GM12878 (cell line): ENCODE measurements around the gene APLP2. TPM values are rescaled to one million over a fixed set of nuclear protein-coding genes. Genes with fewer than 3 reads are reported as not detected.

ENCODE experiments used
- ATAC-seq: fragments of 200-7000 bp; cut with Tn5 transposase; 3 replicates; pipeline ENCODE4 v1.9.1; 2020; ENCODE audit warnings: mild to moderate bottlenecking, moderate library complexity
- BruUV-seq: library from RNA; stranded (reverse); fragments of 400-500 nt; replicated peaks from 2 replicates; lab custom pipeline; 2021; lab: Mats Ljungman, UMichigan
- CTCF ChIA-PET: fragments of 300-600 bp; sonication (Branson Sonifier 250); formaldehyde crosslinking; extraction: SDS; loops from one replicate; lab custom pipeline; 2021; ENCODE audit warnings: inconsistent platforms; lab: Yijun Ruan, JAX
- POLR2A ChIA-PET: fragments of 350-600 bp; formaldehyde crosslinking; extraction: SDS; loops from one replicate; lab custom pipeline; 2021; ENCODE audit warnings: inconsistent platforms; lab: Charles Lee
- RAD21 ChIA-PET: fragments of 300-600 bp; sonication (Branson Sonifier 250); formaldehyde crosslinking; loops from one replicate; lab custom pipeline; 2023; ENCODE audit warnings: antibody characterized with exemption; ENCODE audit not compliant: unreplicated experiment; lab: Charles Lee
- SMC1A ChIA-PET: fragments of 300-600 bp; sonication (Branson Sonifier 250); formaldehyde crosslinking; loops from one replicate; lab custom pipeline; 2023; ENCODE audit not compliant: unreplicated experiment, uncharacterized antibody; lab: Charles Lee
- DNase-seq: peaks from one replicate; pipeline ENCODE4 v3.0.0-alpha.2; 2011; ENCODE audit warnings: low read depth, low spot score
- FAIRE-seq: peaks from 3 replicates; lab custom pipeline; 2011; peaks lifted over from hg19 to GRCh38; lab: Jason Lieb, UNC
- H2AFZ ChIP-seq: 2 replicates; pipeline ENCODE4 v1.6.0; 2011; ENCODE audit warnings: low read depth, low read length, control low read depth; ENCODE audit not compliant: control insufficient read depth
- H3K27ac ChIP-seq: 2 replicates; pipeline ENCODE4 v1.5.1; 2011; ENCODE audit warnings: control low read depth; ENCODE audit not compliant: control insufficient read depth, insufficient read depth
- H3K27me3 ChIP-seq, 2 experiments: replicated peaks in 1 of 2; 2 replicates each; pipeline versions ENCODE4 v1.6.0 to v1.6.1; 2011; ENCODE audit warnings: low read length in 1 of 2; ENCODE audit not compliant: control insufficient read depth in 2 of 2, insufficient read depth in 2 of 2
- H3K36me3 ChIP-seq, 2 experiments: 2 replicates each; pipeline ENCODE4 v1.5.1; 2011; ENCODE audit warnings: low read length in 1 of 2; ENCODE audit not compliant: control insufficient read depth in 2 of 2, insufficient read depth in 2 of 2
- H3K4me1 ChIP-seq: 2 replicates; pipeline ENCODE4 v1.6.1; 2011; ENCODE audit warnings: mild to moderate bottlenecking, low read length, moderate library complexity, mixed read lengths; ENCODE audit not compliant: control insufficient read depth, insufficient read depth
- H3K4me2 ChIP-seq: 2 replicates; pipeline ENCODE4 v1.6.0; 2011; ENCODE audit warnings: control low read depth; ENCODE audit not compliant: control insufficient read depth, insufficient read depth
- H3K4me3 ChIP-seq: fragments of 200-600 bp; sonication (generic); 2 replicates; pipeline ENCODE4 v1.5.1; 2016
- H3K79me2 ChIP-seq: 2 replicates; pipeline ENCODE4 v1.6.0; 2011; ENCODE audit warnings: low read length; ENCODE audit not compliant: control insufficient read depth, insufficient read depth
- H3K9ac ChIP-seq: 2 replicates; pipeline ENCODE4 v1.8.0; 2011; ENCODE audit warnings: low read length, control low read depth, mixed read lengths; ENCODE audit not compliant: control insufficient read depth, insufficient read depth
- H3K9me3 ChIP-seq: replicated peaks from 3 replicates; pipeline ENCODE4 v1.5.1; 2011; ENCODE audit warnings: mild to moderate bottlenecking, low read length; ENCODE audit not compliant: control insufficient read depth, insufficient read depth
- H4K20me1 ChIP-seq: 2 replicates; pipeline ENCODE4 v1.6.0; 2011; ENCODE audit not compliant: control insufficient read depth, insufficient read depth
- ASH2L ChIP-seq: fragments of 300-600, 200-600 bp; sonication (generic); IDR thresholded peaks from 2 replicates; pipeline ENCODE4 v1.6.1; 2017; ENCODE audit warnings: low read depth, mild to moderate bottlenecking, borderline replicate concordance
- BCL11A ChIP-seq: IDR thresholded peaks from 2 replicates; pipeline ENCODE4 v1.6.1; 2011; ENCODE audit warnings: low read depth, low read length
- CBFB ChIP-seq: IDR thresholded peaks from 2 replicates; pipeline ENCODE4 v1.6.1; 2016; ENCODE audit warnings: antibody characterized with exemption, low read depth
- CHD2 ChIP-seq: IDR thresholded peaks from 2 replicates; pipeline ENCODE4 v1.6.1; 2011; ENCODE audit warnings: low read depth, low read length, improper control_type of control experiment, borderline replicate concordance
- EP300 ChIP-seq, 2 experiments: fragments of 150-350 bp in 1 of 2; IDR thresholded peaks; 2 replicates each; pipeline ENCODE4 v1.6.1; 2011 to 2012; ENCODE audit warnings: low read depth in 2 of 2, low read length in 2 of 2, borderline replicate concordance in 1 of 2, improper control_type of control experiment in 1 of 2, inconsistent platforms in 1 of 2; ENCODE audit not compliant: control insufficient read depth in 1 of 2
- IRF4 ChIP-seq: IDR thresholded peaks from 2 replicates; pipeline ENCODE4 v1.6.1; 2011; ENCODE audit warnings: low read depth, low read length
- MXI1 ChIP-seq: fragments of 150-350 bp; IDR thresholded peaks from 2 replicates; pipeline ENCODE4 v1.6.1; 2011; ENCODE audit warnings: low read depth, mild to moderate bottlenecking, inconsistent platforms, low read length, improper control_type of control experiment
- POLR2AphosphoS5 ChIP-seq: IDR thresholded peaks from 2 replicates; pipeline ENCODE4 v1.6.1; 2011; ENCODE audit warnings: mild to moderate bottlenecking, low read length, inconsistent platforms
- RAD21 ChIP-seq: IDR thresholded peaks from 2 replicates; pipeline ENCODE4 v1.6.1; 2011; ENCODE audit warnings: mild to moderate bottlenecking, low read depth, low read length, moderate library complexity; ENCODE audit not compliant: insufficient read depth
- RUNX3 ChIP-seq: IDR thresholded peaks from 2 replicates; pipeline ENCODE4 v1.6.1; 2012; ENCODE audit warnings: low read length, inconsistent platforms
- TARDBP ChIP-seq: IDR thresholded peaks from 2 replicates; pipeline ENCODE4 v1.6.1; 2016; ENCODE audit warnings: borderline replicate concordance
- TCF7 ChIP-seq: IDR thresholded peaks from 2 replicates; pipeline ENCODE4 v1.6.1; 2014; ENCODE audit warnings: antibody characterized with exemption, borderline replicate concordance
- YBX1 ChIP-seq: fragments of 450-650 bp; IDR thresholded peaks from 2 replicates; pipeline ENCODE4 v1.6.1; 2016; ENCODE audit warnings: antibody characterized with exemption
- ZSCAN29 ChIP-seq: fragments of 450-650 bp; IDR thresholded peaks from 2 replicates; pipeline ENCODE4 v1.6.1; 2017; ENCODE audit warnings: mild to moderate bottlenecking, moderate library complexity
- WGBS: methylation state at CpG from one replicate; pipeline ENCODE4 v1.1.6; 2016; ENCODE audit warnings: low lambda C conversion rate; ENCODE audit not compliant: insufficient replicate concordance, insufficient coverage; ENCODE audit errors: missing lambda C conversion rate; 5-methylcytosine and 5-hydroxymethylcytosine counted together
- in situ Hi-C: fragments of 300-500 bp; cut with MboI; formaldehyde crosslinking; loops from 9 replicates; pipeline ENCODE4 v1.14.3; 2018; ENCODE audit warnings: mixed read lengths
- intact Hi-C: fragments of 100-400 bp; cut with micrococcal nuclease; formaldehyde crosslinking; loops from one replicate; pipeline ENCODE4 v1.14.2; 2022; ENCODE audit not compliant: unreplicated experiment
- polyA plus RNA-seq, 11 experiments: library from polyadenylated mRNA; depleted of rRNA in 4 of 11; unstranded in 6 of 11; stranded (reverse) in 5 of 11; fragments of >200 nt; fragmentation: Nextera tagmentation in 4 of 11; fragmentation: Illumina TruSeq in 1 of 11; extraction: Ambion mirVana in 4 of 11; extraction: Trizol in 1 of 11; gene quantifications; 1 replicate in 1 of 11; 2 replicates in 10 of 11; pipeline versions ENCODE4 v1.2.1 to v1.2.3, GENCODE V29; 2011 to 2016; ENCODE audit warnings: inconsistent platforms in 2 of 11, missing spikeins in 2 of 11, low read depth in 1 of 11
- total RNA-seq, 4 experiments: library from RNA; depleted of rRNA in 3 of 4; stranded (reverse); fragments of >200 nt in 3 of 4; fragmentation: Illumina TruSeq in 1 of 4; extraction: Trizol in 1 of 4; gene quantifications; 2 replicates each; pipeline versions ENCODE4 v1.2.1 to v1.2.3, GENCODE V29; 2013 to 2021
- TF ChIP-seq, protein P1 (sequence below): IDR thresholded peaks from 2 replicates; pipeline ENCODE4 v1.6.1; 2011; ENCODE audit warnings: low read depth, mild to moderate bottlenecking, low read length, moderate library complexity, borderline replicate concordance; ENCODE audit errors: extremely low read depth
- TF ChIP-seq, protein P2 (sequence below): fragments of 150-350 bp; IDR thresholded peaks from 2 replicates; pipeline ENCODE4 v1.6.1; 2016; ENCODE audit warnings: low read depth, low read length
- TF ChIP-seq, protein P3 (sequence below): fragments of 450-650 bp; IDR thresholded peaks from 2 replicates; pipeline ENCODE4 v1.6.1; 2017; ENCODE audit warnings: low read depth, mild to moderate bottlenecking, moderate library complexity

Gene APLP2
- total and polyA plus RNA-seq, 10 of the 15 experiments (the other 5 are each of a cell fraction or from before 2014, with no cell fraction given), result 2.3 to 38.8 (median 21.3) TPM

DNA sequence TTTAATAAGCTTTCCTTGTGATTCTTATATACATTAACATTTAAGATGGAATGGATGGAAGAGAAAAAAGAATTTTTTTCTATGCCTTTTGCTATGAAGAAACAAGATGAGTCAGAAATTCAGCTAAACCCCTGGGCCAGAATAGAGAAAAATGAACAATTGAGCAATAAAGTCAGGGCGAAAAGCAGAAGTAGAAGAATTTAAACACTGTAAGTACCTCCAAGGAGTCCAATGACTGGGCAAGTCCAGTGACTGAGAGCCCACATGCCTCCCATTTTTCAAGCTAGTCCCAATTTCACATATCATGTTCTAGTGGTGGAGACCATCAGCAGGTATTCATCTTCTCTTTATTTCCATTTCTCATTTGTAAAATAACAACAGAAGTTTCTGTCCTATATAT is 18.6 kb upstream of the APLP2 start:
- in situ Hi-C loops, result no loop called here
- CTCF ChIA-PET, result interaction anchor here (0.9 to 1.1 kb wide), 4 partner anchors 20 to 253 kb away, joined by 3 read pairs; no protein-coding TSS in a partner anchor
- SMC1A ChIA-PET, result interaction anchor here (1.7 kb wide), 1 partner anchor 125 kb away, joined by 4 read pairs; no protein-coding TSS in a partner anchor
- Histone ChIP-seq H3K36me3 (no peaks in the 10 kb centered on the region), H3K27me3 (peaks cover 0 to 2% of the 10 kb centered on the region in 2 experiments; a peak in 2 of 4 replicates), H3K27ac (no peak overlapping the region), H3K4me3 (no peak overlapping the region), H3K79me2 (no peaks in the 10 kb centered on the region), H4K20me1 (no peaks in the 10 kb centered on the region), H3K4me2 (no peak overlapping the region), H3K9me3 (no peaks in the 10 kb centered on the region), H3K4me1 (no peaks in the 10 kb centered on the region), H2AFZ (no peak overlapping the region), H3K9ac (no peak overlapping the region)
- intact Hi-C loops, result no loop called here
- WGBS, result 0% methylated on average over 1 of the region's 1 CpG
- FAIRE-seq (no peak), DNase-seq (no peak), ATAC-seq (no peak)
- RAD21 ChIA-PET, result interaction anchor here (1.1 kb wide), 1 partner anchor 81 kb away, joined by 3 read pairs; no protein-coding TSS in a partner anchor
- TF ChIP-seq IRF4, result no peak
- TF ChIP-seq EP300 (IDR thresholded peaks at IDR 0.05; ENCODE audit: borderline replicate concordance in 1 of 2, control insufficient read depth in 1 of 2, low read depth in 2 of 2, low read length in 2 of 2), result no peak
- no peak for TF ChIP-seq TCF7
- no peak for TF ChIP-seq ZSCAN29
- TF ChIP-seq RAD21, result no peak
- TF ChIP-seq YBX1, result no peak
- TF ChIP-seq BCL11A, result no peak
- no peak for TF ChIP-seq CBFB
- TF ChIP-seq, protein P1, sequence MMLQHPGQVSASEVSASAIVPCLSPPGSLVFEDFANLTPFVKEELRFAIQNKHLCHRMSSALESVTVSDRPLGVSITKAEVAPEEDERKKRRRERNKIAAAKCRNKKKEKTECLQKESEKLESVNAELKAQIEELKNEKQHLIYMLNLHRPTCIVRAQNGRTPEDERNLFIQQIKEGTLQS, result no peak
- no peak for TF ChIP-seq CHD2
- no peak for TF ChIP-seq MXI1
- TF ChIP-seq POLR2AphosphoS5, result no peak
- TF ChIP-seq, protein P2, sequence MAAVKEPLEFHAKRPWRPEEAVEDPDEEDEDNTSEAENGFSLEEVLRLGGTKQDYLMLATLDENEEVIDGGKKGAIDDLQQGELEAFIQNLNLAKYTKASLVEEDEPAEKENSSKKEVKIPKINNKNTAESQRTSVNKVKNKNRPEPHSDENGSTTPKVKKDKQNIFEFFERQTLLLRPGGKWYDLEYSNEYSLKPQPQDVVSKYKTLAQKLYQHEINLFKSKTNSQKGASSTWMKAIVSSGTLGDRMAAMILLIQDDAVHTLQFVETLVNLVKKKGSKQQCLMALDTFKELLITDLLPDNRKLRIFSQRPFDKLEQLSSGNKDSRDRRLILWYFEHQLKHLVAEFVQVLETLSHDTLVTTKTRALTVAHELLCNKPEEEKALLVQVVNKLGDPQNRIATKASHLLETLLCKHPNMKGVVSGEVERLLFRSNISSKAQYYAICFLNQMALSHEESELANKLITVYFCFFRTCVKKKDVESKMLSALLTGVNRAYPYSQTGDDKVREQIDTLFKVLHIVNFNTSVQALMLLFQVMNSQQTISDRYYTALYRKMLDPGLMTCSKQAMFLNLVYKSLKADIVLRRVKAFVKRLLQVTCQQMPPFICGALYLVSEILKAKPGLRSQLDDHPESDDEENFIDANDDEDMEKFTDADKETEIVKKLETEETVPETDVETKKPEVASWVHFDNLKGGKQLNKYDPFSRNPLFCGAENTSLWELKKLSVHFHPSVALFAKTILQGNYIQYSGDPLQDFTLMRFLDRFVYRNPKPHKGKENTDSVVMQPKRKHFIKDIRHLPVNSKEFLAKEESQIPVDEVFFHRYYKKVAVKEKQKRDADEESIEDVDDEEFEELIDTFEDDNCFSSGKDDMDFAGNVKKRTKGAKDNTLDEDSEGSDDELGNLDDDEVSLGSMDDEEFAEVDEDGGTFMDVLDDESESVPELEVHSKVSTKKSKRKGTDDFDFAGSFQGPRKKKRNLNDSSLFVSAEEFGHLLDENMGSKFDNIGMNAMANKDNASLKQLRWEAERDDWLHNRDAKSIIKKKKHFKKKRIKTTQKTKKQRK, result no peak
- TF ChIP-seq TARDBP, result no peak
- no peak for TF ChIP-seq RUNX3
- TF ChIP-seq, protein P3, sequence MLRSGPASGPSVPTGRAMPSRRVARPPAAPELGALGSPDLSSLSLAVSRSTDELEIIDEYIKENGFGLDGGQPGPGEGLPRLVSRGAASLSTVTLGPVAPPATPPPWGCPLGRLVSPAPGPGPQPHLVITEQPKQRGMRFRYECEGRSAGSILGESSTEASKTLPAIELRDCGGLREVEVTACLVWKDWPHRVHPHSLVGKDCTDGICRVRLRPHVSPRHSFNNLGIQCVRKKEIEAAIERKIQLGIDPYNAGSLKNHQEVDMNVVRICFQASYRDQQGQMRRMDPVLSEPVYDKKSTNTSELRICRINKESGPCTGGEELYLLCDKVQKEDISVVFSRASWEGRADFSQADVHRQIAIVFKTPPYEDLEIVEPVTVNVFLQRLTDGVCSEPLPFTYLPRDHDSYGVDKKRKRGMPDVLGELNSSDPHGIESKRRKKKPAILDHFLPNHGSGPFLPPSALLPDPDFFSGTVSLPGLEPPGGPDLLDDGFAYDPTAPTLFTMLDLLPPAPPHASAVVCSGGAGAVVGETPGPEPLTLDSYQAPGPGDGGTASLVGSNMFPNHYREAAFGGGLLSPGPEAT, result no peak
- no peak for TF ChIP-seq ASH2L
- POLR2A ChIA-PET, result no interaction called here
- no TSS peak for BruUV-seq
